Panc1 (cell line): ENCODE results near the gene ITPR3. TPM values are rescaled to one million over a fixed set of nuclear protein-coding genes. Genes with fewer than 3 reads are reported as not detected.

ENCODE experiments used
- ATAC-seq: fragments of 200-7000 bp; cut with Tn5 transposase; 2 replicates; pipeline ENCODE4 v1.9.1; 2020; ENCODE audit warnings: mild to moderate bottlenecking, moderate library complexity
- BruUV-seq: library from RNA; stranded (reverse); fragments of 400-500 nt; replicated peaks from 2 replicates; lab custom pipeline; 2021; lab: Mats Ljungman, UMichigan
- CTCF ChIA-PET: fragments of 300-600 bp; sonication (Branson Sonifier 250); formaldehyde crosslinking; loops from one replicate; lab custom pipeline; 2022; ENCODE audit warnings: antibody characterized with exemption; lab: Charles Lee
- POLR2A ChIA-PET: fragments of 300-600 bp; sonication (Branson Sonifier 250); formaldehyde crosslinking; loops from one replicate; lab custom pipeline; 2022; ENCODE audit warnings: antibody characterized with exemption; lab: Charles Lee
- DNase-seq: peaks from one replicate; pipeline ENCODE4 v3.0.0-alpha.2; 2010; ENCODE audit warnings: low read depth, low spot score
- H3K27ac ChIP-seq: 2 replicates; pipeline ENCODE4 v1.5.1; 2011; ENCODE audit warnings: mild to moderate bottlenecking, low read length, inconsistent platforms
- H3K27me3 ChIP-seq: fragments of 200-500 bp; sonication (Bioruptor generic); 2 replicates; pipeline ENCODE4 v1.6.0; 2014; ENCODE audit warnings: low read length, inconsistent platforms; ENCODE audit not compliant: control insufficient read depth, insufficient read depth
- H3K36me3 ChIP-seq: fragments of 200-500 bp; sonication (Bioruptor generic); 2 replicates; pipeline ENCODE4 v1.5.1; 2014; ENCODE audit warnings: inconsistent platforms, mild to moderate bottlenecking, low read length, moderate library complexity; ENCODE audit not compliant: control insufficient read depth, insufficient read depth
- H3K4me1 ChIP-seq: 2 replicates; pipeline ENCODE4 v1.5.1; 2011; ENCODE audit warnings: inconsistent platforms, mild to moderate bottlenecking, low read length, moderate library complexity; ENCODE audit not compliant: control insufficient read depth, insufficient read depth
- H3K4me3 ChIP-seq, 2 experiments: 2 replicates each; pipeline ENCODE4 v1.5.1; 2011 to 2012; ENCODE audit warnings: low read depth in 2 of 2, low read length in 2 of 2, mild to moderate bottlenecking in 2 of 2, inconsistent platforms in 1 of 2, moderate library complexity in 1 of 2
- H3K9me3 ChIP-seq: fragments of 200-500 bp; sonication (Bioruptor generic); 2 replicates; pipeline ENCODE4 v1.5.1; 2014; ENCODE audit warnings: low read depth, mild to moderate bottlenecking, inconsistent platforms, low read length, moderate library complexity; ENCODE audit not compliant: control insufficient read depth, insufficient read depth
- CTCF ChIP-seq: fragments of 450-650 bp; IDR thresholded peaks from 2 replicates; pipeline ENCODE4 v1.5.1; 2017; ENCODE audit warnings: mild to moderate bottlenecking
- POLR2AphosphoS5 ChIP-seq: IDR thresholded peaks from 2 replicates; pipeline ENCODE4 v1.6.1; 2012; ENCODE audit warnings: mild to moderate bottlenecking, low read depth, low read length, moderate library complexity
- REST ChIP-seq, 2 experiments: IDR thresholded peaks; 2 replicates each; pipeline ENCODE4 v1.6.1; 2011 to 2012; ENCODE audit warnings: low read depth in 2 of 2, control low read depth in 1 of 2, low read length in 1 of 2, mild to moderate bottlenecking in 1 of 2, moderate library complexity in 1 of 2; ENCODE audit not compliant: insufficient read depth in 1 of 2
- SIN3A ChIP-seq: IDR thresholded peaks from 2 replicates; pipeline ENCODE4 v1.6.1; 2012; ENCODE audit warnings: low read depth, mild to moderate bottlenecking, low read length, moderate library complexity, borderline replicate concordance; ENCODE audit not compliant: insufficient read depth
- TCF7L2 ChIP-seq: IDR thresholded peaks from 2 replicates; pipeline ENCODE4 v1.6.1; 2011; ENCODE audit warnings: mild to moderate bottlenecking, low read depth, low read length, inconsistent platforms
- in situ Hi-C: cut with HindIII; loops from 2 replicates; pipeline ENCODE4 v1.10.0; 2016; ENCODE audit warnings: low sequenced_read_pairs, low pct_unique_long_range_greater_than_20kb
- intact Hi-C: fragments of 100-400 bp; cut with micrococcal nuclease; formaldehyde crosslinking; loops from one replicate; pipeline ENCODE4 v1.10.0; 2022; ENCODE audit not compliant: unreplicated experiment
- total RNA-seq: library from RNA; stranded (reverse); gene quantifications from one replicate; pipeline ENCODE4 v1.2.1, GENCODE V29; 2021; ENCODE audit not compliant: unreplicated experiment

Gene ITPR3
- total RNA-seq, 1 experiment from 2014 or later, result 65.8 TPM

- no peaks in the 10 kb centered on the region for H3K9me3 ChIP-seq
- peaks cover 8% of the 10 kb centered on the region; the same call in 1 of the 2 replicates for H3K36me3 ChIP-seq
- POLR2A ChIA-PET, result no interaction called here
- no peaks in the 10 kb centered on the region for H3K27me3 ChIP-seq
- CTCF ChIA-PET, result interaction anchor here (0.5 kb wide), 1 partner anchor 126 kb away, joined by 3 read pairs; no protein-coding TSS in a partner anchor
- DNase-seq (peak; percentile 72), ATAC-seq (peak; percentile 69)
- H3K4me3 ChIP-seq, result no peak overlapping the region
- no peak for TF ChIP-seq CTCF
- no peak for TF ChIP-seq REST (IDR thresholded peaks at IDR 0.05; ENCODE audit: insufficient read depth in 1 of 2, low read depth in 2 of 2, low read length in 1 of 2)
- no peak for TF ChIP-seq SIN3A
- 0 out of 2 replicates have a peak, but pooled peaks have one; percentile 48 for TF ChIP-seq POLR2AphosphoS5
- no peak for TF ChIP-seq TCF7L2
- intact Hi-C loops, result no loop called here
- BruUV-seq, result no TSS peak
- peaks cover 44% of the 10 kb centered on the region for H3K4me1 ChIP-seq
- in situ Hi-C loops, result no loop called here
- peak overlapping the region; percentile 65 for H3K27ac ChIP-seq
These were observed 73.3 kb downstream of the ITPR3 start for GRCh38 chr6:33694401-33694931.

- Histone ChIP-seq H3K4me1 (peaks cover 44% of the 10 kb centered on the region), H3K36me3 (peaks cover 7% of the 10 kb centered on the region; the same call in 1 of the 2 replicates), H3K4me3 (no peak overlapping the region), H3K27ac (peak overlapping the region; percentile 65), H3K27me3 (no peaks in the 10 kb centered on the region), H3K9me3 (no peaks in the 10 kb centered on the region)
- no peak for TF ChIP-seq TCF7L2
- TF ChIP-seq POLR2AphosphoS5, result no peak
- TF ChIP-seq REST (IDR thresholded peaks at IDR 0.05; ENCODE audit: insufficient read depth in 1 of 2, low read depth in 2 of 2, low read length in 1 of 2), result no peak
- TF ChIP-seq SIN3A, result no peak
- TF ChIP-seq CTCF, result no peak
- POLR2A ChIA-PET, result no interaction called here
- in situ Hi-C loops, result no loop called here
- no TSS peak for BruUV-seq
- DNase-seq, result no peak
- peak; percentile 4; the same call in 1 of the 2 replicates for ATAC-seq
- intact Hi-C loops, result no loop called here
- CTCF ChIA-PET, result interaction anchor here (0.5 kb wide), 1 partner anchor 125 kb away, joined by 3 read pairs; no protein-coding TSS in a partner anchor
These were observed 73.9 kb downstream of the ITPR3 start for GRCh38 chr6:33694977-33695376.
